Skin of body (tissue), 2 donors: ENCODE measurements around the gene UQCRHL. TPM values are rescaled to one million over a fixed set of nuclear protein-coding genes. Genes with fewer than 3 reads are reported as not detected.
"Not testable (repeated sequence)": the region's sequence is repeated elsewhere in the genome, so short reads cannot be mapped to it uniquely, and the experiment has no call there.

ENCODE experiments used
- DNase-seq: peaks from one replicate; lab custom pipeline; 2025; lab: John Stamatoyannopoulos, UW
- total RNA-seq: library from RNA; depleted of rRNA; stranded (reverse); fragments of >200 nt; gene quantifications from one replicate; pipeline ENCODE4 v1.2.3, GENCODE V29; 2014

UQCRHL gene
- total RNA-seq, 1 donor from 2014 or later = 4.2 TPM

DNA sequence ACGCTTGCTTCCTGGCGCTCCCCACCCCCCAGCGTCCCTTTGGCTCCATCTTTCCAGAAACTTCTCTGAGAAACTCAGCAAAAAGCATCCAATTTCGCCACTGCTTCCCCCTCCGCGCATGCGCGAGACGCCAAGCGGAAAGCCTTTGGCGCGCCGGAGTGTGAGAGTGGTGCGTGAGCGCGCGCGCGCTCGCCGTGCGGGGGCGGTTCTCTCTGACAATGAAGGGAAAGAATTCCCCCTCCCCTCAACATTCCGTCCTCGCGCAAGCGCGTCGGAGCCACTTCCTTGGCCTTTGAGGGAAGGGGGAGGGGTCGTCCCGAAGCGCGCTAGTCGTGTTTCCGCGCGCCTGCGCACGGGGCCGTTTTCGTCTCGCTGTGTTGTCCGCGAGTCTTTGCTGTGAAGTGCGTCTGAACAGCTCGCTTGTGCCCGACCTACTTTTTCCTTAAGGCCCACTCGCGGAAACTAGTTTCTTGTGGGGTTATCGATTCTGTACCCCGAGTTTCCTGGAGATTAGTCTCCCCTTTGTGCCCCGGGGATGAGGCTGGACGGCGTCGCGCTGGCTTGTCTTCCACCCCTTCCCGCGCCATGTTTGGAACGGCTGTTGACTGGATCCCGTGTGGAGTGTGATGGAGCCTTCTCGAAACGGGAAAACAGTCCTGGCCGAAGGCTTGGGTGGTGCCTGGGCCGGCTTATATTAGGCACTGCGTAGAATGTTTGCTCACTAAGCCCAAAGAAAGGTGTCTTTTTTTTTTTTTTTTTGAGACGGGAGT, 28.5 kb upstream of the UQCRHL start:
- peak; percentile 99 for DNase-seq

DNA sequence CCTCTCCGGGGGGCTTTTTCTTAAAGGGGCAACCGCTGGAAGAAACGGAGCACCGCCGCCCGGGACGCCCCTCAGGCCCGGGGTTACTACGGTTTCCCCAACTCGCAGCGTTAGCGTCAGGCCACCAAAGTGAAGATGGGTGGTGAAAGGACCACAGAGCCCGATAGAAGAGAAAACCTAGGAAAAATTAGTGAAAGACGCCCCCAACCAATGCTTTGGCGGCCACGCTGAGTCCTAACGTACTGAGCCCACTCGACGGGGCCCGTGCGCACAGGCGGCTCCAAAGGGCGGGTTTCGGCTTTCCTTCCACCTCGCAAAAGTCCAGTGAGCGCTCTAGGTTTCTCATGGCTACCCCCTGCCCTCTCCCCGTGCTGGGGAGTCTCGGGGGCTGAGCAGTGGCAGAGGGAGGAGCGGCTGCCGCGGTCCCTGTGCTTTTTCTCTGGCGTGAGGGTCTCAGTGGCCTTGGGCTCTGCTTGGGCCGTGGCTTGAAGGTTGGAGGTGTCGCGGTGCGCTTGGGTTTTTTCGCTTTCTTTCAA, 27.8 kb upstream of the UQCRHL start:
- no peak for DNase-seq

GRCh38 chr1:15834406-15835204, 27.2 kb upstream of the UQCRHL start:
- peak; percentile 96 for DNase-seq

GRCh38 chr1:15833842-15834405, 26.5 kb upstream of the UQCRHL start:
- peak; percentile 65 for DNase-seq

GRCh38 chr1:15833069-15833679, 25.7 kb upstream of the UQCRHL start:
- DNase-seq = no peak

DNA sequence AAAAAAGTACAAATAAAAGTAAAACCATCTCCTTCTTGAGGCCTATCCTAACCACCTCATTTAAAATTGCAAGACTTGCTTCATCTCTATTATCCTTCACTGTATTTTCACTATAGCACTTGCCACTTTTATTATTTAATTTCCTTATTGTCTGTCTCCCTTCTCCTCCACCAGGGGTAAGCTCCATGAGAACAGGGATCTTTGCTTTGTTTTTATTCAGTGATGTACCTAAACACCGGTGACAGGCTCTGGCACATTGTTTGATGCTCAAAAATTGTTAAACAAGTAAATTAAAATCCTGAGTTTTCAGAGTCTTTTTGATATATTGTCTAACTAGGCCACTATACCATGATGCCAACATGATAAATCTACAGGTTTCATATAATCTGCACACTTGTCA, 22.8 kb upstream of the UQCRHL start:
- no peak for DNase-seq

DNA sequence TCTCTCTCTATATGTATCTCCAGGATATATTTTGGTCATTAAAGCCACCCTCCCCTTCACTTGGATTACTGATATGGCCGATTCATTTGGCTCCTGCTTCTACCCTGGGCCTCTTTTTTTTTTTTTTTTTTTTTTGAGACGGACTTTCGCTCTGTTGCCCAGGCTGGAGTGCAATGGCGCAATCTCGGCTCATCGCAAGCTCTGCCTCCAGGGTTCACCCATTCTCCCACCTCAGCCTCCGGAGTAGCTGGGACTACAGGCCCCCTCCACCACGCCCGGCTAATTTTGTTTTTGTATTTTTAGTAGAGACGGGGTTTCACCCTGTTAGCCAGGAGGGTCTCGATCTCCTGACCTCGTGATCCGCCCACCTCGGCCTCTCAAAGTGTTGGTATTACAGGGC, 21.5 kb upstream of the UQCRHL start:
- not testable (repeated sequence) for DNase-seq

GRCh38 chr1:15827567-15827966, 20.1 kb upstream of the UQCRHL start:
- DNase-seq = not testable (repeated sequence)

- DNase-seq = no peak
Observed at GRCh38 chr1:15826810-15827507, 19.5 kb upstream of the UQCRHL start.

DNA sequence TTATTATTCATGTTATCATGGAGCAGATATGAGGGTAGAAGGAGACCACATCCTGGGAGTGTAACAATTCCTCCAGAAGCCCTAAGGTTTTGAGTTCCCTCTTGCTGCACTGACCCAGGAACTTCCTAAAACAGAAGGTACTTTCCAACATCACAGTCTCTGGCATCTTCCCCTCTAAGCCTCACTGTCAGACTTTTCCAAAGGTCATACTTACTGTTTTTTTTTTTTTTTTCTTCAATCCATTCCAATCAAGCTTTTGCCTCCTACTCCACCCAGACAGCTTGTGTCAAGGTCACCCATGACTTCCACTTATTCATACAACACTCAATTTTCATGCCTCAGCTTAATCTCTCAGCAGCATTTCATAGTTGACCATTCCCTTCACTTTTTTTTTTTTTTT, 18.4 kb upstream of the UQCRHL start:
- no peak for DNase-seq

DNA sequence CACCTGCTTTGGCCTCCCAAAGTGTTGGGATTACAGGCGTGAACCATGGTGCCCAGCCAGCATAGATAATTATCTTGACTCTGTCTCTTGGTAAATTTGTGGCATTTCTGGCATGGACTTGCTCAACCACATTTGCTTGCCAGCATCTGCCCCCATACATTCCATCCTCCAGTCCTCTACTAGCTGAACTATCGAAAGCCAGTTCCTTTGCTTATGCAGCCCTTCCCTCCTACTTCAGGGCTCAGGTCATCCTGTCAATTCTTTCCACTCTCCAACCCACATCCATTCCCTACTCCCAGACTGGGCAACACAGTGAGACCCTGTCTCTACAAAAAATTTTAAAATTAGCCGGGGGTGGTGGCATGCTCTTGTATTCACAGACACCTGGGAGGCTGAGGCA, 13.0 kb upstream of the UQCRHL start:
- no peak for DNase-seq

DNA sequence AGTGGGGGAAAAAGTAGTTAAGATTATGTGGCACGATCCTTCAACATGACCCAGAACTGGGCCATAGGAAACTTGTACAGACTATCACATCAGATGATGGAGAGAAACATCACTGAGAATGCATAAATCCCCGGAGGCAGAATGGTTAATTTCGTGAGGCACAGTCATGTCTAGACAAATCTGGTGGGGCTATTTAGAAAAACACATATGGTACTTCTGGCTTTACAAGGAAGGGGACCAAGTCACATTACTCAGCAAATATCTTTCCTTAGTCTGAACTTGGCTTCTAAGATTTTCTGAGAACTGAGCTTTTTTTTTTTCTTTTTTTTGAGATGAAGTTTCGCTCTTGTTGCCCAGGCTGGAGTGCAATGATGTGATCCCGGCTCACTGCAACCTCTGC, 9.2 kb upstream of the UQCRHL start:
- DNase-seq = no peak

DNA sequence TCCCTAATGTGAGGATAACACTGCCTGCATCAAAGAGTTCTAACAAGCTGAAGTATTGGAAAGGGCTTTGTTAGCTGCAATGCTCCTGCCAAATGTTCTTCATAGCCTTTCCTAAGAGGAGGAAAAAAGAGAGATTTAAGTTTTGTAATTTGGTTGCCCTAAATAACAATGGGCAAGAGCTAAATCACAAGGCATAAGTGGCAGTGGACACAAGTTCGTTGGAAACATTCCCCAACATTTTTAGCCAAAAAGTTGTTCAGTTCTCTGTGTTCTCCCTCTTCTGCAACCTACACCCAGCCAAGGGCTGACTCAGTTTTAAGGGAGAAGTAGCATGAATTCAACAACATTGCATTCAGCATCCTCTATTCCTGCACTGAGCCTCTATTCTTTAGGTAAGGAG, 2.6 kb upstream of the UQCRHL start:
- DNase-seq = no peak

- no peak for DNase-seq
Observed at GRCh38 chr1:15808955-15809354, 1.5 kb upstream of the UQCRHL start.

- no peak for DNase-seq
Observed at GRCh38 chr1:15807121-15807520, 328 bp downstream of the UQCRHL start.

- no peak for DNase-seq
Observed at GRCh38 chr1:15804060-15804459, 3.4 kb downstream of the UQCRHL start.

GRCh38 chr1:15803380-15803779, 4.1 kb downstream of the UQCRHL start:
- no peak for DNase-seq

- no peak for DNase-seq
Observed at GRCh38 chr1:15802234-15802965, 5.0 kb downstream of the UQCRHL start.

DNA sequence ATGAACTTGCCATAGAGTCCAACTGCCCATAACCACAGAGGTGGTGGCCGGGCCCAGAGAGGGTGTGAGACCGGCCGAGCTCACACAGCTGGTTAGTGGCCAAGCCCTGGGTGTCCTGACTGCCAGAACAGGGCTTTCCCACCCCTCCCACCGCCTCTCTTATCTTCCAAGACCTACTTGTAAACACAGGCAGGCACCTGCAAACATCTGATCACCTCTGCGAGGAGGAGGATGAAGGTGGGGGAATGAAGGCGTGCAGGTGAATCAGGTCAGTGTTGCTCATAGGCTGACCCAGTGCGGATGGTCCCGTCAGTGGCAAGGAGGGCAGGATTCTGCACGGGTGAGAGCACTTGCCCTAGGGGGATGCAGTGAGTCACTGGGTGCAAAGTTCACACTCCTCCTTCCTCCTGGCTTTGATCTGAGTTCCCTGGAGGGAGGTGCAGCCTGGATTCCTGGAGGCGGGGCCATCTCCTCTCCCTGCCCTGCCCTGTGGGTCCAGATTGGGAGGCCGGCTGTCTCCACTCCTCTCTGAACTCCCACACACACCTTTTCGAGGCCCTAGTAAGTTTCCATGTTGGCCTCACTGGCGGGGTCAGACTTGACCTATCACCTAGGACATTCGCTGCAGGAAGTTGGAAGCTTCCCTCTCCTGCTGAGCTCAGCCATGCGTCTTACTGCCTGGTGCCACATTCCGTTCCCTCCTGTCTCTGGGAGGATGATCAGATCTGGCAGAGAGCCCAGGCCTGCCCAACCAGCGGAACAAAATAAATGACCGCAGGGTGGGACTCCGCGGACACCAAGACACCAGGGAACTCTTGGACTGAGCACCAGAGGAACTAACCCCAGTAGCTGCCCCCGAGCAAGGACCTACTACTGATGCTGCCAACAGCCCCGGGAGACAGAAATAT, 7.3 kb downstream of the UQCRHL start:
- no peak for DNase-seq
